Lung (tissue), 13 donors: ENCODE results near the gene PRICKLE1. TPM values are rescaled to one million over a fixed set of nuclear protein-coding genes. Genes with fewer than 3 reads are reported as not detected.

Source experiments
- ATAC-seq: fragments of 200-7000 bp; cut with Tn5 transposase; one replicate; pipeline ENCODE4 v1.9.1; 2020; ENCODE audit warnings: moderate number of reproducible peaks; ENCODE audit not compliant: insufficient read depth, low FRiP score
- DNase-seq, 3 donors: peaks; one replicate each; pipeline ENCODE4 v3.0.0-alpha.2; 2013 to 2017
- H3K27ac ChIP-seq, 2 donors: one replicate each; pipeline ENCODE4 v1.5.1; 2013; ENCODE audit warnings: mild to moderate bottlenecking in 2 of 2, moderate library complexity in 2 of 2, control low read depth in 1 of 2, inconsistent platforms in 1 of 2, low read depth in 1 of 2, low read length in 1 of 2
- H3K27me3 ChIP-seq, 3 donors: one replicate each; pipeline ENCODE4 v1.5.1; 2013; ENCODE audit warnings: low read length in 2 of 3; ENCODE audit not compliant: control insufficient read depth in 3 of 3, insufficient read depth in 3 of 3
- H3K36me3 ChIP-seq, 4 donors: one replicate each; pipeline ENCODE4 v1.5.1; 2013; ENCODE audit warnings: low read length in 4 of 4, mild to moderate bottlenecking in 1 of 4, moderate library complexity in 1 of 4; ENCODE audit not compliant: control insufficient read depth in 4 of 4, insufficient read depth in 4 of 4
- H3K4me1 ChIP-seq, 5 donors: one replicate each; pipeline ENCODE4 v1.5.1; 2013; ENCODE audit warnings: low read length in 5 of 5, mild to moderate bottlenecking in 2 of 5, moderate library complexity in 1 of 5; ENCODE audit not compliant: control insufficient read depth in 5 of 5, insufficient read depth in 5 of 5
- H3K4me3 ChIP-seq: one replicate; pipeline ENCODE4 v1.5.1; 2013; ENCODE audit warnings: mild to moderate bottlenecking, control low read depth, moderate library complexity
- H3K9ac ChIP-seq, 2 donors: one replicate each; pipeline ENCODE4 v1.5.1; 2013; ENCODE audit warnings: low read length in 2 of 2, control low read depth in 1 of 2; ENCODE audit not compliant: insufficient read depth in 1 of 2
- H3K9me3 ChIP-seq, 4 donors: one replicate each; pipeline ENCODE4 v1.5.1; 2013; ENCODE audit warnings: low read length in 3 of 4, mild to moderate bottlenecking in 1 of 4, moderate library complexity in 1 of 4; ENCODE audit not compliant: control insufficient read depth in 4 of 4, insufficient read depth in 3 of 4
- CTCF ChIP-seq: IDR thresholded peaks from 2 replicates; pipeline ENCODE4 v1.5.1; 2012; ENCODE audit warnings: mild to moderate bottlenecking; ENCODE audit errors: control extremely low read depth, extremely low read depth
- WGBS, 2 donors: extraction: QIAGEN DNeasy Blood & Tissue Kit; methylation state at CpG; one replicate each; pipeline ENCODE4 v1.1.7; 2013; 5-methylcytosine and 5-hydroxymethylcytosine counted together
- polyA plus RNA-seq, 2 donors: library from polyadenylated mRNA; stranded (reverse); fragments of 200-250 nt; gene quantifications; one replicate each; pipeline ENCODE4 v1.2.1, GENCODE V29; 2013
- small RNA-seq: library from RNA; depleted of rRNA; stranded (forward); fragments of <200 nt; gene quantifications from one replicate; pipeline ENCODE3, GENCODE V24; 2014; ENCODE audit warnings: low replicate concordance
- total RNA-seq, 2 donors: library from RNA; depleted of rRNA in 1 of 2; stranded (reverse); fragments of >200 nt in 1 of 2; gene quantifications; one replicate each; pipeline ENCODE4 v1.2.1, GENCODE V29; 2014 to 2021
- donor health status: control.
- donor health status: control.
- donor health status: Bipolar disorder and iron deficiency.
- donor health status: healthy.
- donor health status: DM: yes; HTN: yes; CAD: no.

PRICKLE1 gene
- total and polyA plus RNA-seq, 4 donors = 2.1 to 60.1 (median 7.8) TPM

DNA sequence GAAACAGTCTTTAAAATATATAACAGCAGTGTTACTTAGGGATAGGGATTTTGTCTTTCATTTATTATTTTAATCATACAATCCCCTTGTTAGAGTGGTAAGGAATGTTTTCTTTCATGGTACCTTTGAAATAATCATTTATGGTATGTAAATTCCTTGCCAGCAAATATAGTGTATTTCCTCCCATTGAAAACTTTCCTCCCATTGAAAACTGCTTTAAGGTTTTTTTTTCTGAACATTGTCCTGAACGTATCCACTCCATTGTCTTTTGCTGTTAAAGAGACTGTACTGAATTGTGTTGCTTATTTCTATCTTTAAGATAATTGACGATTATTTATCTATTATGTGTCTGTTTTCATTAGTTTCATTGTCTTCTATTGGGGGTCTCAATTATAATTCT is 180.1 kb downstream of the PRICKLE1 start:
- ATAC-seq = no peak
- 72 to 85% methylated on average over 2 of the region's 2 CpGs for WGBS, 2 donors
- no peaks in the 10 kb centered on the region for H3K4me1 ChIP-seq

GRCh38 chr12:42407306-42407705 is 182.2 kb downstream of the PRICKLE1 start:
- no peak for TF ChIP-seq CTCF
- Histone ChIP-seq H3K4me3 (no peak overlapping the region), H3K9ac (no peak overlapping the region), H3K27ac (no peak overlapping the region), H3K4me1 (no peaks in the 10 kb centered on the region), H3K27me3 (no peaks in the 10 kb centered on the region), H3K9me3 (no peaks in the 10 kb centered on the region), H3K36me3 (peaks cover 0 to 4% (median 2%) of the 10 kb centered on the region in 4 donors)
- no peak for ATAC-seq
- no peak for DNase-seq
- 100% methylated on average over 1 of the region's 1 CpG for WGBS, 2 donors

More for the DNA sequence above, 180.1 kb downstream of the PRICKLE1 start:
- Histone ChIP-seq H3K4me3 (no peak overlapping the region), H3K36me3 (peaks cover 0 to 4% (median 0%) of the 10 kb centered on the region in 4 donors), H3K27me3 (no peaks in the 10 kb centered on the region), H3K27ac (no peak overlapping the region), H3K9ac (no peak overlapping the region), H3K9me3 (no peaks in the 10 kb centered on the region)
- TF ChIP-seq CTCF = no peak
- no peak for DNase-seq

Small RNA genes lying within 50 kb of the gene (small RNA-seq; reads per million reads assigned to genes)
- gene AC079600.1 = not detected
- gene AC079600.2 = not detected
- not detected for gene RF00019
